IPS DF 4.7 (cell line): ENCODE results near the gene FNDC3B.

Experiments used
- DNase-seq: peaks from one replicate; pipeline ENCODE4 v3.0.0-alpha.2; 2013; ENCODE audit warnings: low spot score; ENCODE audit errors: extremely low read depth

The FNDC3B gene

GRCh38 chr3:172303941-172304558 is 264.7 kb downstream of the FNDC3B start:
- no peak for DNase-seq

GRCh38 chr3:172305552-172305951 is 266.2 kb downstream of the FNDC3B start:
- DNase-seq, result no peak

- no peak for DNase-seq
These were observed 266.6 kb downstream of the FNDC3B start for GRCh38 chr3:172305974-172306373.

- no peak for DNase-seq
These were observed 267.8 kb downstream of the FNDC3B start for GRCh38 chr3:172307141-172307560.

- DNase-seq, result no peak
These were observed 269.7 kb downstream of the FNDC3B start for GRCh38 chr3:172309059-172309458.

GRCh38 chr3:172309741-172310427 is 270.5 kb downstream of the FNDC3B start:
- DNase-seq, result no peak

- DNase-seq, result no peak
These were observed 271.0 kb downstream of the FNDC3B start for GRCh38 chr3:172310428-172310760.

GRCh38 chr3:172311217-172311616 is 271.8 kb downstream of the FNDC3B start:
- DNase-seq, result no peak

- DNase-seq, result no peak
These were observed 272.6 kb downstream of the FNDC3B start for GRCh38 chr3:172312001-172312400.

- DNase-seq, result no peak
These were observed 273.3 kb downstream of the FNDC3B start for GRCh38 chr3:172312711-172313110.

- DNase-seq, result no peak
These were observed 274.3 kb downstream of the FNDC3B start for GRCh38 chr3:172313671-172314070.

GRCh38 chr3:172314591-172315160 is 275.3 kb downstream of the FNDC3B start:
- no peak for DNase-seq

- no peak for DNase-seq
These were observed 276.2 kb downstream of the FNDC3B start for GRCh38 chr3:172315401-172316091.

- no peak for DNase-seq
These were observed 277.4 kb downstream of the FNDC3B start for GRCh38 chr3:172316758-172317157.

- DNase-seq, result no peak
These were observed 278.1 kb downstream of the FNDC3B start for GRCh38 chr3:172317481-172317880.

GRCh38 chr3:172317984-172318383 is 278.6 kb downstream of the FNDC3B start:
- DNase-seq, result no peak

GRCh38 chr3:172319595-172319994 is 280.2 kb downstream of the FNDC3B start:
- no peak for DNase-seq

- no peak for DNase-seq
These were observed 281.1 kb downstream of the FNDC3B start for GRCh38 chr3:172320468-172320867.

GRCh38 chr3:172321035-172321434 is 281.7 kb downstream of the FNDC3B start:
- no peak for DNase-seq

GRCh38 chr3:172323894-172324610 is 284.7 kb downstream of the FNDC3B start:
- DNase-seq, result no peak

GRCh38 chr3:172324611-172325203 is 285.3 kb downstream of the FNDC3B start:
- no peak for DNase-seq
